MM.1S (cell line): ENCODE measurements around the gene SLC9A3.

Source experiments
- DNase-seq: peaks from one replicate; pipeline ENCODE4 v3.0.0-alpha.2; 2015
- H2AFZ ChIP-seq: fragments of 300-600 bp; sonication (generic); 2 replicates; pipeline ENCODE4 v1.6.0; 2016; ENCODE audit warnings: antibody characterized with exemption, low read length
- H3F3A ChIP-seq: fragments of 300-600 bp; sonication (generic); 2 replicates; pipeline ENCODE4 v1.6.1; 2016; ENCODE audit warnings: mild to moderate bottlenecking, antibody characterized with exemption, low read length, moderate library complexity, mixed read lengths; ENCODE audit not compliant: insufficient read depth
- H3K27ac ChIP-seq: fragments of 300-600 bp; sonication (generic); 2 replicates; pipeline ENCODE4 v1.5.1; 2016; ENCODE audit warnings: mild to moderate bottlenecking, low read length
- H3K27me3 ChIP-seq: fragments of 300-600 bp; sonication (generic); replicated peaks from 2 replicates; pipeline ENCODE4 v1.6.0; 2016; ENCODE audit warnings: low read length; ENCODE audit not compliant: insufficient read depth
- H3K36me3 ChIP-seq: fragments of 300-600 bp; sonication (generic); replicated peaks from 2 replicates; pipeline ENCODE4 v1.6.1; 2016; ENCODE audit warnings: mild to moderate bottlenecking, low read length, mixed read lengths; ENCODE audit not compliant: insufficient read depth
- H3K4me1 ChIP-seq: fragments of 300-600 bp; sonication (generic); 2 replicates; pipeline ENCODE4 v1.6.1; 2016; ENCODE audit warnings: low read length, mixed read lengths
- H3K4me2 ChIP-seq: fragments of 300-600 bp; sonication (generic); 2 replicates; pipeline ENCODE4 v1.6.0; 2016; ENCODE audit warnings: low read depth, low read length
- H3K4me3 ChIP-seq: fragments of 300-600 bp; sonication (generic); 2 replicates; pipeline ENCODE4 v1.5.1; 2016; ENCODE audit warnings: low read length, mixed read lengths
- H3K79me2 ChIP-seq: fragments of 300-600 bp; sonication (generic); 2 replicates; pipeline ENCODE4 v1.6.1; 2016; ENCODE audit warnings: mixed run types, low read length, mixed read lengths
- H3K9ac ChIP-seq: fragments of 300-600 bp; sonication (generic); 2 replicates; pipeline ENCODE4 v1.6.1; 2016; ENCODE audit warnings: low read length, mixed read lengths
- H3K9me2 ChIP-seq: fragments of 300-600 bp; sonication (generic); replicated peaks from 2 replicates; pipeline ENCODE4 v1.6.1; 2016; ENCODE audit warnings: mild to moderate bottlenecking, low read length, mixed read lengths; ENCODE audit not compliant: insufficient read depth
- H3K9me3 ChIP-seq: fragments of 300-600 bp; sonication (generic); replicated peaks from 2 replicates; pipeline ENCODE4 v1.6.1; 2016; ENCODE audit warnings: mild to moderate bottlenecking, low read length, mixed read lengths; ENCODE audit not compliant: insufficient read depth
- H4K20me1 ChIP-seq: fragments of 300-600 bp; sonication (generic); 2 replicates; pipeline ENCODE4 v1.6.1; 2016; ENCODE audit warnings: mild to moderate bottlenecking, low read length, moderate library complexity, mixed read lengths; ENCODE audit not compliant: insufficient read depth
- EZH2 ChIP-seq: fragments of 300-600 bp; sonication (generic); optimal IDR thresholded peaks from 2 replicates; pipeline ENCODE3; 2017; ENCODE audit warnings: low read depth, mild to moderate bottlenecking, antibody characterized with exemption, low read length, mixed read lengths
- EZH2phosphoT487 ChIP-seq: fragments of 300-600 bp; sonication (generic); IDR thresholded peaks from 2 replicates; pipeline ENCODE4 v1.6.1; 2018; ENCODE audit warnings: antibody characterized with exemption, low read length
- TF ChIP-seq, protein P1 (sequence below): fragments of 300-600 bp; sonication (generic); IDR thresholded peaks from 2 replicates; pipeline ENCODE4 v1.5.1; 2016; ENCODE audit warnings: antibody characterized with exemption, low read length, mixed read lengths

Gene SLC9A3

DNA sequence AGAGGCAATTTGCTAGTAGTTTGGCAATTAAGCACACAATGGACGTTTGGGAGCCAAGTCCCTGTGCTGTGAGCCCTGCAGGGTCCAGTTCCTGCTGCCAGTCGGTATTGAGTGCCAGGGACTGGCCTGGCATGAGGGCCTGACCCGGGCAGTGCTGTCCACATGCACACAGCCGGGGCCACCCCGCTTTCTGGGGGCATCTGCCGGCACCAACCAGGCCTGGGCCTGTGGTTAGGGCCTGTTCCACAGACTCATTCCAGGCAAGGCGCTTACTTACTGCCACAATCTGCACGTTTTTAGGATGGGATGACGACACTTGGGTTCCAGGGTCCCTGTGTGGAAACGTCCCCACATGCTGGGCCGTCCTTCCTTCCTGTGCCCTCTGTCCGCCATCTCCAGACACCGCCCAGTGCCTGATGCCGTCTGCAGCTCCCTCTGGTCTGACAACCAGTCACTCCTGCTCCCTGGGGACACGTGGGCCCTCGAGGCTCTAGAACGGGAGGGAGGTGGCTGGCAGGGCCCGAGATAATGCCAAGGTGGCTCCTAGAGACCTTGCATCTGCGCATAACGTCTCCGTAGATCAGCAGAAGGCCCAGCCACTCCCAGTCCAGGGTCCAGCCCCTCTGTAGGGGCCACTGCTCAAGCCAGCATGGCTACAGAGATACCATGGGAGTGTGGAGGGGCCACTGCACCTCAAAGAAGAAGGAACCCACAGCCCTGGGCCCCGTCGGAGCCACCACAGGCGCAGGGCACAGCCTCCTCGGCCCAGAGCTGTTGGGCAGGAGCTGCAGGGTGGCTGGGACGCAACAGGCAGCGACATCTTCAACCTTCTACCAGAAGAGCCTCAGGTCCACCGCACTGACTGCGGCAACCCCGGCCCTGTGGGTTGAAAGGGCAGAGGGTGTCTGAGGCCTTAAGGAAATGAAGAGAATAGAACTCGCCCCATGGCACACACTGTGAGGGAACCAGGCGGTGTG, 24.7 kb downstream of the SLC9A3 start:
- Histone ChIP-seq H3K36me3 (no peaks in the 10 kb centered on the region), H3K9ac (no peak overlapping the region), H3K4me3 (no peak overlapping the region), H3K9me2 (no peaks in the 10 kb centered on the region), H3K4me1 (no peaks in the 10 kb centered on the region), H3F3A (no peaks in the 10 kb centered on the region), H3K9me3 (no peaks in the 10 kb centered on the region), H3K4me2 (no peak overlapping the region), H3K27ac (no peak overlapping the region), H4K20me1 (no peaks in the 10 kb centered on the region), H2AFZ (no peak overlapping the region), H3K79me2 (no peaks in the 10 kb centered on the region), H3K27me3 (peaks cover 92% of the 10 kb centered on the region)
- DNase-seq, result no peak
- TF ChIP-seq EZH2phosphoT487, result no peak
- TF ChIP-seq, protein P1, sequence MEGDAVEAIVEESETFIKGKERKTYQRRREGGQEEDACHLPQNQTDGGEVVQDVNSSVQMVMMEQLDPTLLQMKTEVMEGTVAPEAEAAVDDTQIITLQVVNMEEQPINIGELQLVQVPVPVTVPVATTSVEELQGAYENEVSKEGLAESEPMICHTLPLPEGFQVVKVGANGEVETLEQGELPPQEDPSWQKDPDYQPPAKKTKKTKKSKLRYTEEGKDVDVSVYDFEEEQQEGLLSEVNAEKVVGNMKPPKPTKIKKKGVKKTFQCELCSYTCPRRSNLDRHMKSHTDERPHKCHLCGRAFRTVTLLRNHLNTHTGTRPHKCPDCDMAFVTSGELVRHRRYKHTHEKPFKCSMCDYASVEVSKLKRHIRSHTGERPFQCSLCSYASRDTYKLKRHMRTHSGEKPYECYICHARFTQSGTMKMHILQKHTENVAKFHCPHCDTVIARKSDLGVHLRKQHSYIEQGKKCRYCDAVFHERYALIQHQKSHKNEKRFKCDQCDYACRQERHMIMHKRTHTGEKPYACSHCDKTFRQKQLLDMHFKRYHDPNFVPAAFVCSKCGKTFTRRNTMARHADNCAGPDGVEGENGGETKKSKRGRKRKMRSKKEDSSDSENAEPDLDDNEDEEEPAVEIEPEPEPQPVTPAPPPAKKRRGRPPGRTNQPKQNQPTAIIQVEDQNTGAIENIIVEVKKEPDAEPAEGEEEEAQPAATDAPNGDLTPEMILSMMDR, result no peak
- TF ChIP-seq EZH2, result no peak

DNA sequence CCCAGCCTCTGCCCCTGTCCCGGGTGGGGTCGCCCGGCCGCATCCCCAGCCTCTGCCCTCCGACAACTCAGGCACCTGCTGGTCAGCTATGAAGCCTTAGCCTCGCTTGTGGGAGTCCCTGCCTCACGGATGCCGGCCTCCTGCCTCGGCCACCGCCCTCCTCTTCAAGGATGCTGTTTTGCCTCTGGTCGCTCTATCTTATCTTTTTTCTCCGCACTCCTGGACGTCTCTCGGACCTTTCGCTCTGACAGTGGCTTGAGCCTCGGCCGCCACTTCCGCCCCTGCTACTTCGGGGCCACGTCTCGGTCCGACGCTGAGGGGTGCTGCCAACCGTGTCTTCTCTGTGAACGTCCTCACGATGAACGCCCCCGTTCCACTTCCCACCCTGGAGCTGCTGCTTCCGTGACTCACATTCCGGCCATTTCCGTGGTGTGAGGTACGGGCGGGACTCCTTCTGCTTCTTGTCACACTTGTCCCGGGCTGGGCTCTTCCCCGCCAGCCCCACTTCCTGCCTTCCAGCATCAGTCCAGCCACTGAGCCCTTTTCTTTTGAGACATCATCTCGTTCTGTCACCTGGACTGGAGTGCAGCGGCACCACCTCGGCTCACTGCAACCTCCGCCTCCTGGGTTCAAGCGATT, 26.3 kb downstream of the SLC9A3 start:
- no peak for DNase-seq
- no peak overlapping the region for H3K4me3 ChIP-seq
- H3K36me3 ChIP-seq, result no peaks in the 10 kb centered on the region
- no peak overlapping the region for H3K27ac ChIP-seq
- no peak overlapping the region for H2AFZ ChIP-seq
- H4K20me1 ChIP-seq, result no peaks in the 10 kb centered on the region
- H3K79me2 ChIP-seq, result no peaks in the 10 kb centered on the region
- H3K9me2 ChIP-seq, result no peaks in the 10 kb centered on the region
- no peaks in the 10 kb centered on the region for H3F3A ChIP-seq
- H3K9me3 ChIP-seq, result no peaks in the 10 kb centered on the region
- TF ChIP-seq EZH2phosphoT487 (no peak), EZH2 (no peak)
- TF ChIP-seq, protein P1, result no peak
- H3K4me1 ChIP-seq, result no peaks in the 10 kb centered on the region
- H3K27me3 ChIP-seq, result peaks cover 92% of the 10 kb centered on the region
- no peak overlapping the region for H3K9ac ChIP-seq
- no peak overlapping the region for H3K4me2 ChIP-seq

DNA sequence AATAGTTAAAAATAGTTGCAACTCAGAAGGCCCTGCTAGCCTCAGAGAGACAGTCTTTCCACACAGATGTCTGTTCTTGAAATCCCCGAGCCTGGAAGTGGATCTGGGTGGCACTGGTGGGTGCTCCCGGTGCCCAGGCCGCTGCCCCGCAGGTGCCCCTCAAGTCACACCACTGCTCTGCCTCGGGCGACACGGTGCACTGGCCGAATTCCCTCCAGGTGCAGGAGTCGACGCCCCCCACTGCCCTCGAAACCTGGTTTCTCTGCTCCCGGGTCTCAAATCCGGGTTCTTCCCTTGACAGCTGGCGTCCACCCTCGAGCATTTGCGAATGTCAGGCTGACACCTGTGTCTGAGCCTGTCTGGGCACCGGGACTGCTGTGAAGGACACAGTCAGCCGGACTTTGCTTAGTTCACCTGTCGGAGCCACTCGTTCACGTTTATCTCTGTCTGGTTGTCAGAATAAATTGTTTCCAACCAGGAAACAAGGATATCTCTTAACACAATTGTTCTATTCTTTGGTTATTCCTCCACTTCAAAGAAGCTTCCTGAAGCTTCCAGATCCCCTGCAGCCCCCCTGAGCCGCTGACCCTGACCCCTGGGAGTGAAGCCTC, 27.1 kb downstream of the SLC9A3 start:
- H3K9me2 ChIP-seq, result no peaks in the 10 kb centered on the region
- H3K4me2 ChIP-seq, result no peak overlapping the region
- no peaks in the 10 kb centered on the region for H3K9me3 ChIP-seq
- peaks cover 91% of the 10 kb centered on the region for H3K27me3 ChIP-seq
- H3K4me3 ChIP-seq, result no peak overlapping the region
- H3K4me1 ChIP-seq, result no peaks in the 10 kb centered on the region
- no peaks in the 10 kb centered on the region for H3F3A ChIP-seq
- no peak overlapping the region for H3K27ac ChIP-seq
- no peaks in the 10 kb centered on the region for H3K79me2 ChIP-seq
- H3K9ac ChIP-seq, result no peak overlapping the region
- H2AFZ ChIP-seq, result no peak overlapping the region
- TF ChIP-seq EZH2 (no peak), EZH2phosphoT487 (no peak)
- TF ChIP-seq, protein P1, result no peak
- H3K36me3 ChIP-seq, result no peaks in the 10 kb centered on the region
- H4K20me1 ChIP-seq, result no peaks in the 10 kb centered on the region
- DNase-seq, result no peak
